SK-N-SH treated with all-trans-retinoic acid at 6 μM for 48 hours (cell line): ENCODE results near the gene TNPO3.

Experiments used
- ATAC-seq: fragments of 200-7000 bp; cut with Tn5 transposase; 3 replicates; pipeline ENCODE4 v1.9.1; 2020; ENCODE audit warnings: mild to moderate bottlenecking, moderate library complexity
- ARNTL ChIP-seq: fragments of 450-650 bp; formaldehyde crosslinking; IDR thresholded peaks from 2 replicates; pipeline ENCODE4 v1.5.0; 2020; ENCODE audit warnings: low read depth, mild to moderate bottlenecking, moderate library complexity, borderline replicate concordance
- BACH2 ChIP-seq: fragments of 250-450 bp; sonication (Bioruptor Pico); IDR thresholded peaks from 2 replicates; pipeline ENCODE4 v1.9.0; 2021; ENCODE audit warnings: mild to moderate bottlenecking, borderline replicate concordance
- CREB5 ChIP-seq: fragments of 250-450 bp; sonication (Bioruptor Pico); IDR thresholded peaks from 2 replicates; pipeline ENCODE4 v1.5.1; 2020; ENCODE audit warnings: low read depth, mild to moderate bottlenecking, moderate library complexity
- CSDC2 ChIP-seq: fragments of 250-450 bp; sonication (Bioruptor Pico); IDR thresholded peaks from 2 replicates; pipeline ENCODE4 v1.5.0; 2020; ENCODE audit warnings: mild to moderate bottlenecking, moderate library complexity
- CSRNP3 ChIP-seq: fragments of 250-450 bp; sonication (Bioruptor Pico); IDR thresholded peaks from 2 replicates; pipeline ENCODE4 v1.5.1; 2021; ENCODE audit warnings: mild to moderate bottlenecking, moderate library complexity
- ESRRG ChIP-seq: fragments of 250-450 bp; sonication (Bioruptor Pico); IDR thresholded peaks from 2 replicates; pipeline ENCODE4 v1.6.1; 2021; ENCODE audit warnings: mild to moderate bottlenecking
- GLIS3 ChIP-seq: fragments of 250-450 bp; sonication (Bioruptor Pico); IDR thresholded peaks from 2 replicates; pipeline ENCODE4 v1.5.0; 2020; ENCODE audit warnings: mild to moderate bottlenecking, moderate library complexity
- ISL1 ChIP-seq: fragments of 250-450 bp; sonication (Bioruptor Pico); IDR thresholded peaks from 2 replicates; pipeline ENCODE4 v2.1.2; 2022; ENCODE audit warnings: mild to moderate bottlenecking, moderate library complexity
- PATZ1 ChIP-seq: fragments of 250-450 bp; sonication (Bioruptor Pico); IDR thresholded peaks from 2 replicates; pipeline ENCODE4 v1.8.0; 2020; ENCODE audit warnings: mild to moderate bottlenecking, moderate library complexity, borderline replicate concordance
- POU6F1 ChIP-seq: fragments of 250-450 bp; sonication (Bioruptor Pico); IDR thresholded peaks from 2 replicates; pipeline ENCODE4 v1.8.0; 2021; ENCODE audit warnings: low read depth, mild to moderate bottlenecking, moderate library complexity, borderline replicate concordance
- PPARA ChIP-seq: fragments of 250-450 bp; sonication (Bioruptor Pico); IDR thresholded peaks from 2 replicates; pipeline ENCODE4 v1.5.0; 2020; ENCODE audit warnings: mild to moderate bottlenecking, borderline replicate concordance
- RARB ChIP-seq: fragments of 250-450 bp; sonication (Bioruptor Pico); IDR thresholded peaks from 2 replicates; pipeline ENCODE4 v1.8.0; 2021; ENCODE audit warnings: mild to moderate bottlenecking, moderate library complexity
- SNAI2 ChIP-seq: fragments of 250-450 bp; sonication (Bioruptor Pico); IDR thresholded peaks from 2 replicates; pipeline ENCODE4 v1.5.0; 2020; ENCODE audit warnings: mild to moderate bottlenecking, moderate library complexity
- TCF4 ChIP-seq: fragments of 250-450 bp; sonication (Bioruptor Pico); IDR thresholded peaks from 2 replicates; pipeline ENCODE4 v1.8.0; 2021; ENCODE audit warnings: mild to moderate bottlenecking, moderate library complexity, borderline replicate concordance
- TOX ChIP-seq: fragments of 250-450 bp; sonication (Bioruptor Pico); IDR thresholded peaks from 2 replicates; pipeline ENCODE4 v1.8.0; 2021; ENCODE audit warnings: mild to moderate bottlenecking, moderate library complexity, borderline replicate concordance
- ZC3H10 ChIP-seq: fragments of 250-450 bp; sonication (Bioruptor Pico); IDR thresholded peaks from 2 replicates; pipeline ENCODE4 v1.5.1; 2021; ENCODE audit warnings: mild to moderate bottlenecking, moderate library complexity
- ZFP3 ChIP-seq: fragments of 250-450 bp; sonication (Bioruptor Pico); IDR thresholded peaks from 2 replicates; pipeline ENCODE4 v1.5.0; 2020; ENCODE audit warnings: mild to moderate bottlenecking, moderate library complexity
- ZFP30 ChIP-seq: fragments of 450-650 bp; formaldehyde crosslinking; IDR thresholded peaks from 2 replicates; pipeline ENCODE4 v1.5.0; 2022; ENCODE audit warnings: mild to moderate bottlenecking, moderate library complexity
- ZNF565 ChIP-seq: fragments of 450-650 bp; formaldehyde crosslinking; conservative IDR thresholded peaks from 2 replicates; pipeline ENCODE4 v1.5.0; 2020; ENCODE audit warnings: low read depth, mild to moderate bottlenecking, moderate library complexity
- ZNF70 ChIP-seq: fragments of 450-650 bp; formaldehyde crosslinking; IDR thresholded peaks from 2 replicates; pipeline ENCODE4 v1.5.0; 2020; ENCODE audit warnings: mild to moderate bottlenecking, moderate library complexity
- ZNF8 ChIP-seq: fragments of 450-650 bp; formaldehyde crosslinking; IDR thresholded peaks from 2 replicates; pipeline ENCODE4 v1.5.0; 2020; ENCODE audit warnings: mild to moderate bottlenecking, moderate library complexity

TNPO3 gene

GRCh38 chr7:128988372-128988771 lies 66.5 kb downstream of the TNPO3 start:
- no peak for ATAC-seq
- no peak for TF ChIP-seq ISL1
- no peak for TF ChIP-seq ARNTL (CRISPR knock-in tag)
- no peak for TF ChIP-seq RARB (CRISPR knock-in tag)
- TF ChIP-seq ZFP30 (CRISPR knock-in tag), result no peak
- TF ChIP-seq ZNF70 (CRISPR knock-in tag), result no peak
- TF ChIP-seq TOX (CRISPR knock-in tag), result no peak
- no peak for TF ChIP-seq ZNF565
- TF ChIP-seq PPARA (CRISPR knock-in tag), result no peak
- TF ChIP-seq PATZ1, result no peak
- TF ChIP-seq ESRRG (CRISPR knock-in tag), result no peak
- TF ChIP-seq GLIS3 (CRISPR knock-in tag), result no peak
- no peak for TF ChIP-seq POU6F1 (CRISPR knock-in tag)
- no peak for TF ChIP-seq CREB5 (CRISPR knock-in tag)
- no peak for TF ChIP-seq TCF4 (CRISPR knock-in tag)
- TF ChIP-seq CSDC2 (CRISPR knock-in tag), result no peak
- no peak for TF ChIP-seq ZFP3 (CRISPR knock-in tag)
- no peak for TF ChIP-seq BACH2 (CRISPR knock-in tag)
- TF ChIP-seq SNAI2 (CRISPR knock-in tag), result no peak
- TF ChIP-seq ZC3H10 (CRISPR knock-in tag), result no peak

- ATAC-seq, result no peak
- TF ChIP-seq ZFP30 (CRISPR knock-in tag), result no peak
- no peak for TF ChIP-seq ARNTL (CRISPR knock-in tag)
- no peak for TF ChIP-seq PATZ1
- TF ChIP-seq CSRNP3 (CRISPR knock-in tag), result no peak
- no peak for TF ChIP-seq SNAI2 (CRISPR knock-in tag)
- TF ChIP-seq CREB5 (CRISPR knock-in tag), result no peak
- TF ChIP-seq BACH2 (CRISPR knock-in tag), result no peak
- TF ChIP-seq ZC3H10 (CRISPR knock-in tag), result no peak
- TF ChIP-seq ZNF70 (CRISPR knock-in tag), result no peak
- no peak for TF ChIP-seq ZNF8 (CRISPR knock-in tag)
- no peak for TF ChIP-seq TCF4 (CRISPR knock-in tag)
These were observed 68.3 kb downstream of the TNPO3 start for GRCh38 chr7:128986609-128987008.

GRCh38 chr7:128985660-128986059 lies 69.3 kb downstream of the TNPO3 start:
- no peak for TF ChIP-seq TOX (CRISPR knock-in tag)
- no peak for TF ChIP-seq ZNF8 (CRISPR knock-in tag)
- no peak for TF ChIP-seq BACH2 (CRISPR knock-in tag)
- no peak for TF ChIP-seq ZFP3 (CRISPR knock-in tag)
- TF ChIP-seq CREB5 (CRISPR knock-in tag), result no peak
- TF ChIP-seq, all 23 proteins: peak for 0
- no peak for ATAC-seq
